Esophagus muscularis mucosa (tissue), 4 donors: Measurements from ENCODE around the gene FAM193A. TPM values are rescaled to one million over a fixed set of nuclear protein-coding genes. Genes with fewer than 3 reads are reported as not detected.

ENCODE experiments used
- DNase-seq: peaks from one replicate; pipeline ENCODE4 v3.0.0-alpha.2; 2017; ENCODE audit errors: extremely low spot score
- H3K27ac ChIP-seq, 4 donors: fragments of 200-600 bp; sonication (generic); replicated peaks in 1 of 4; 1 replicate in 3 of 4; 2 replicates in 1 of 4; pipeline ENCODE4 v1.5.1; 2016 to 2019; ENCODE audit warnings: mild to moderate bottlenecking in 1 of 4
- H3K27me3 ChIP-seq, 4 donors: fragments of 200-600 bp; sonication (generic); one replicate each; pipeline versions ENCODE4 v1.5.1 to v1.6.0; 2016 to 2019
- H3K36me3 ChIP-seq, 4 donors: fragments of 200-600 bp; sonication (generic); one replicate each; pipeline ENCODE4 v1.5.1; 2016 to 2019
- H3K4me1 ChIP-seq, 4 donors: fragments of 200-600 bp; sonication (generic); one replicate each; pipeline ENCODE4 v1.5.1; 2016 to 2019
- H3K4me3 ChIP-seq, 4 donors: fragments of 200-600 bp; sonication (generic); 1 replicate in 2 of 4; 2 replicates in 2 of 4; pipeline ENCODE4 v1.5.1; 2016 to 2019; ENCODE audit warnings: mild to moderate bottlenecking in 4 of 4, moderate library complexity in 1 of 4
- H3K9me3 ChIP-seq, 4 donors: fragments of 200-600 bp; sonication (generic); 1 replicate in 3 of 4; 2 replicates in 1 of 4; pipeline ENCODE4 v1.5.1; 2016 to 2019
- CTCF ChIP-seq, 3 experiments: fragments of 200-600 bp in 2 of 3; fragments of 450-650 bp in 1 of 3; sonication (generic) in 2 of 3; IDR thresholded peaks; one replicate each; pipeline ENCODE4 v1.5.1; 2017 to 2019; ENCODE audit warnings: antibody characterized with exemption in 3 of 3, mild to moderate bottlenecking in 2 of 3, moderate library complexity in 1 of 3
- EP300 ChIP-seq: sonication (generic); formaldehyde crosslinking; IDR thresholded peaks from one replicate; pipeline ENCODE4 v1.6.1; 2017; ENCODE audit warnings: antibody characterized with exemption
- POLR2A ChIP-seq: fragments of 450-650 bp; IDR thresholded peaks from one replicate; pipeline ENCODE4 v1.6.1; 2017; ENCODE audit warnings: antibody characterized with exemption, moderate library complexity, mild to moderate bottlenecking, low read depth
- POLR2AphosphoS5 ChIP-seq, 2 donors: sonication (generic); formaldehyde crosslinking; IDR thresholded peaks; one replicate each; pipeline ENCODE4 v1.6.1; 2017; ENCODE audit warnings: antibody characterized with exemption in 2 of 2
- WGBS: methylation state at CpG from one replicate; pipeline ENCODE4 v1.1.5; 2018; 5-methylcytosine and 5-hydroxymethylcytosine counted together
- intact Hi-C: fragments of 100-400 bp; cut with DNase I; formaldehyde crosslinking; loops from one replicate; pipeline ENCODE4 v1.15.1; 2023
- total RNA-seq, 4 donors: library from RNA; depleted of rRNA; stranded (reverse); fragments of >200 nt; gene quantifications; one replicate each; pipeline versions ENCODE4 v1.1.0 to v1.2.1, GENCODE V29; 2016

FAM193A gene
- total RNA-seq, 4 donors from 2014 or later: 20.0 to 30.6 (median 24.6) TPM

- TF ChIP-seq POLR2A: no peak
- TF ChIP-seq EP300: no peak
- no peak for TF ChIP-seq CTCF (IDR thresholded peaks at IDR 0.05)
- TF ChIP-seq POLR2AphosphoS5 (IDR thresholded peaks at IDR 0.05): no peak
- H3K27me3 ChIP-seq: no peaks in the 10 kb centered on the region
- no peaks in the 10 kb centered on the region for H3K9me3 ChIP-seq
- DNase-seq: no peak
- peaks cover 12 to 68% (median 59%) of the 10 kb centered on the region in 4 donors for H3K36me3 ChIP-seq
- intact Hi-C loops: no loop called here
- H3K27ac ChIP-seq: no peak overlapping the region
- H3K4me3 ChIP-seq: no peak overlapping the region
- peaks cover 0 to 9% (median 0%) of the 10 kb centered on the region in 4 donors for H3K4me1 ChIP-seq
- 81% methylated on average over 4 of the region's 4 CpGs for WGBS
Measured at GRCh38 chr4:2507259-2507658, 29.2 kb upstream of the FAM193A start.

- TF ChIP-seq CTCF (IDR thresholded peaks at IDR 0.05) (no peak), POLR2A (no peak), EP300 (no peak), POLR2AphosphoS5 (IDR thresholded peaks at IDR 0.05) (no peak)
- WGBS: 97% methylated on average over 7 of the region's 7 CpGs
- H3K27me3 ChIP-seq: no peaks in the 10 kb centered on the region
- peaks cover 15 to 71% (median 62%) of the 10 kb centered on the region in 4 donors for H3K36me3 ChIP-seq
- intact Hi-C loops: no loop called here
- H3K27ac ChIP-seq: no peak overlapping the region
- no peaks in the 10 kb centered on the region for H3K9me3 ChIP-seq
- peaks cover 0 to 9% (median 0%) of the 10 kb centered on the region in 4 donors for H3K4me1 ChIP-seq
- DNase-seq: no peak
- H3K4me3 ChIP-seq: no peak overlapping the region
Measured at GRCh38 chr4:2507855-2508254, 28.6 kb upstream of the FAM193A start.

- intact Hi-C loops: no loop called here
- no peaks in the 10 kb centered on the region for H3K27me3 ChIP-seq
- TF ChIP-seq POLR2A (no peak), EP300 (no peak), POLR2AphosphoS5 (IDR thresholded peaks at IDR 0.05) (no peak), CTCF (IDR thresholded peaks at IDR 0.05) (no peak)
- H3K4me1 ChIP-seq: peaks cover 4 to 13% (median 7%) of the 10 kb centered on the region in 4 donors
- H3K9me3 ChIP-seq: no peaks in the 10 kb centered on the region
- no peak for DNase-seq
- no peak overlapping the region for H3K4me3 ChIP-seq
- H3K36me3 ChIP-seq: peaks cover 35 to 89% (median 83%) of the 10 kb centered on the region in 4 donors
- no peak overlapping the region for H3K27ac ChIP-seq
- 86% methylated on average over 12 of the region's 13 CpGs for WGBS
Measured at GRCh38 chr4:2510351-2511259, 25.8 kb upstream of the FAM193A start.

GRCh38 chr4:2511645-2512131 lies 24.8 kb upstream of the FAM193A start:
- Histone ChIP-seq H3K27ac (no peak overlapping the region), H3K36me3 (peaks cover 35 to 91% (median 79%) of the 10 kb centered on the region in 4 donors), H3K4me3 (no peak overlapping the region), H3K27me3 (no peaks in the 10 kb centered on the region), H3K9me3 (no peaks in the 10 kb centered on the region), H3K4me1 (peaks cover 12 to 24% (median 15%) of the 10 kb centered on the region in 4 donors)
- no peak for DNase-seq
- intact Hi-C loops: no loop called here
- WGBS: 68% methylated on average over 8 of the region's 9 CpGs
- no peak for TF ChIP-seq POLR2A
- TF ChIP-seq EP300: no peak
- TF ChIP-seq POLR2AphosphoS5 (IDR thresholded peaks at IDR 0.05): no peak
- no peak for TF ChIP-seq CTCF (IDR thresholded peaks at IDR 0.05)
